ENCODE data around the gene PHYHD1.
"Not testable (repeated sequence)": the region's sequence is repeated elsewhere in the genome, so short reads cannot be mapped to it uniquely, and the experiment has no call there.

PHYHD1 gene

GRCh38 chr9:128945798-128946501, 25.2 kb downstream of the PHYHD1 start:
- Histone ChIP-seq H3K27me3 (ENCODE audit: insufficient read depth, poor library complexity, severe bottlenecking) (no peaks in the 10 kb centered on the region), H3K27ac (ENCODE audit: poor library complexity, severe bottlenecking) (no peak overlapping the region), H3K36me3 (ENCODE audit: low read depth) (peaks cover 22% of the 10 kb centered on the region), H3K4me3 (ENCODE audit: severe bottlenecking) (no peak overlapping the region), H3K9me3 (ENCODE audit: severe bottlenecking) (no peaks in the 10 kb centered on the region), H3K4me1 (ENCODE audit: insufficient read depth, poor library complexity, severe bottlenecking) (no peaks in the 10 kb centered on the region)
- no peak for TF ChIP-seq CTCF (IDR thresholded peaks at IDR 0.05; ENCODE audit: poor library complexity, severe bottlenecking)
- DNase-seq (ENCODE audit: low spot score) (no peak), ATAC-seq (ENCODE audit: low read depth) (no peak)

- Histone ChIP-seq H3K27ac (ENCODE audit: poor library complexity, severe bottlenecking) (peak overlapping the region; percentile 86), H3K27me3 (ENCODE audit: insufficient read depth, poor library complexity, severe bottlenecking) (no peaks in the 10 kb centered on the region), H3K4me1 (ENCODE audit: insufficient read depth, poor library complexity, severe bottlenecking) (no peaks in the 10 kb centered on the region), H3K9me3 (ENCODE audit: severe bottlenecking) (no peaks in the 10 kb centered on the region), H3K36me3 (ENCODE audit: low read depth) (peaks cover 28% of the 10 kb centered on the region), H3K4me3 (ENCODE audit: severe bottlenecking) (peak overlapping the region; percentile 69)
- ATAC-seq (ENCODE audit: low read depth) (peak; percentile 37), DNase-seq (ENCODE audit: low spot score) (no peak)
- TF ChIP-seq CTCF (IDR thresholded peaks at IDR 0.05; ENCODE audit: poor library complexity, severe bottlenecking), result no peak
These were observed 25.9 kb downstream of the PHYHD1 start for GRCh38 chr9:128946571-128947276.

GRCh38 chr9:128947277-128947526, 26.4 kb downstream of the PHYHD1 start:
- TF ChIP-seq CTCF (IDR thresholded peaks at IDR 0.05; ENCODE audit: poor library complexity, severe bottlenecking), result no peak
- ATAC-seq (ENCODE audit: low read depth), result no peak; the same call in 1 of the 3 replicates
- Histone ChIP-seq H3K4me3 (ENCODE audit: severe bottlenecking) (peak overlapping the region; percentile 69), H3K4me1 (ENCODE audit: insufficient read depth, poor library complexity, severe bottlenecking) (no peaks in the 10 kb centered on the region), H3K9me3 (ENCODE audit: severe bottlenecking) (no peaks in the 10 kb centered on the region), H3K27me3 (ENCODE audit: insufficient read depth, poor library complexity, severe bottlenecking) (no peaks in the 10 kb centered on the region), H3K27ac (ENCODE audit: poor library complexity, severe bottlenecking) (peak overlapping the region; percentile 86), H3K36me3 (ENCODE audit: low read depth) (peaks cover 32% of the 10 kb centered on the region)
- DNase-seq (ENCODE audit: low spot score), result no peak

- Histone ChIP-seq H3K36me3 (ENCODE audit: low read depth) (peaks cover 35% of the 10 kb centered on the region), H3K4me3 (ENCODE audit: severe bottlenecking) (peak within 1 kb of the TSS; percentile 69), H3K4me1 (ENCODE audit: insufficient read depth, poor library complexity, severe bottlenecking) (no peaks in the 10 kb centered on the region), H3K9me3 (ENCODE audit: severe bottlenecking) (no peaks in the 10 kb centered on the region), H3K27me3 (ENCODE audit: insufficient read depth, poor library complexity, severe bottlenecking) (no peaks in the 10 kb centered on the region), H3K27ac (ENCODE audit: poor library complexity, severe bottlenecking) (peak within 1 kb of the TSS; percentile 86)
- TF ChIP-seq CTCF (IDR thresholded peaks at IDR 0.05; ENCODE audit: poor library complexity, severe bottlenecking), result no peak
- ATAC-seq (ENCODE audit: low read depth) (peak; percentile 75), DNase-seq (ENCODE audit: low spot score) (peak; percentile 91)
These were observed 26.9 kb downstream of the PHYHD1 start, which contains the start of the genes DOLK and NUP188 for GRCh38 chr9:128947527-128948301. DOLK (minus strand) TSS chr9:128947603; CDS start chr9:128947303, 300 bp downstream. NUP188 (plus strand) TSS chr9:128947699; CDS start chr9:128947720, 21 bp downstream.

DNA sequence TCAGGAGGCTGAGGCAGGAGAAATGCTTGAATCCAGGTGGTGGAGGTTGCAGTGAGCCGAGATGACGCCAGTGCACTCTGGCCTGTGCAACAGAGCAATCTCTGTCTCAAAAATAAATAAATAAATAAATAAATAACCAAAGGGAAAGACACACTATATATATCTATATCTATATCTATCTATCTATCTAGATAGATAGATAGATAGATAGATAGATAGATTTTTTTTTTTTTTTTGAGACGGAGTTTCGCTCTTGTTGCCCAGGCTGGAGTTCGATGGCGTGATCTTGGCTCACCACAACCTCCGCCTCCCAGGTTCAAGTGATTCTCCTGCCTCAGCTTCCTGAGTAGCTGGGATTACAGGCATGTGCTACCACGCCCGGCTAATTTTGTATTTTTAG, 40.6 kb downstream of the PHYHD1 start:
- H3K4me1 ChIP-seq (ENCODE audit: insufficient read depth, poor library complexity, severe bottlenecking); H3K27me3 ChIP-seq (ENCODE audit: insufficient read depth, poor library complexity, severe bottlenecking); H3K4me3 ChIP-seq (ENCODE audit: severe bottlenecking); H3K27ac ChIP-seq (ENCODE audit: poor library complexity, severe bottlenecking); H3K9me3 ChIP-seq (ENCODE audit: severe bottlenecking); DNase-seq (ENCODE audit: low spot score); ATAC-seq (ENCODE audit: low read depth): not testable (repeated sequence)
- H3K36me3 ChIP-seq (ENCODE audit: low read depth), result peaks cover 80% of the 10 kb centered on the region

Data from RWPE2 (cell line).